BJ (cell line): ENCODE results near the gene GLYAT. TPM values are rescaled to one million over a fixed set of nuclear protein-coding genes. Genes with fewer than 3 reads are reported as not detected.

ENCODE experiments used
- CTCF ChIA-PET: fragments of 350-600 bp; formaldehyde crosslinking; extraction: SDS; loops from one replicate; lab custom pipeline; 2021; ENCODE audit warnings: antibody characterized with exemption, inconsistent platforms; lab: Yijun Ruan, JAX
- POLR2A ChIA-PET: fragments of 300-600 bp; sonication (Branson Sonifier 250); formaldehyde crosslinking; extraction: SDS; loops from one replicate; lab custom pipeline; 2021; ENCODE audit warnings: antibody characterized with exemption; lab: Charles Lee
- DNase-seq: peaks from one replicate; pipeline ENCODE4 v3.0.0-alpha.2; 2011; ENCODE audit warnings: low read depth
- H3K27me3 ChIP-seq: 2 replicates; pipeline ENCODE4 v1.6.0; 2011; ENCODE audit warnings: low read length; ENCODE audit not compliant: control insufficient read depth, insufficient read depth
- H3K36me3 ChIP-seq: 2 replicates; pipeline ENCODE4 v1.5.1; 2011; ENCODE audit warnings: low read length; ENCODE audit not compliant: control insufficient read depth, insufficient read depth
- H3K4me3 ChIP-seq: 2 replicates; pipeline ENCODE4 v1.5.1; 2011; ENCODE audit warnings: low read depth, mild to moderate bottlenecking, control low read depth, low read length
- polyA plus RNA-seq: library from polyadenylated mRNA; depleted of rRNA; stranded (reverse); fragments of >200 nt; gene quantifications from 2 replicates; pipeline ENCODE4 v1.2.3, GENCODE V29; 2011
- TF ChIP-seq, protein P1 (sequence below): IDR thresholded peaks from 2 replicates; pipeline ENCODE4 v1.5.1; 2011; ENCODE audit warnings: low read depth, mild to moderate bottlenecking, control low read depth, inconsistent platforms, low read length, moderate library complexity; ENCODE audit not compliant: insufficient read depth

The GLYAT gene
- polyA plus RNA-seq, 1 experiment, result not detected

DNA sequence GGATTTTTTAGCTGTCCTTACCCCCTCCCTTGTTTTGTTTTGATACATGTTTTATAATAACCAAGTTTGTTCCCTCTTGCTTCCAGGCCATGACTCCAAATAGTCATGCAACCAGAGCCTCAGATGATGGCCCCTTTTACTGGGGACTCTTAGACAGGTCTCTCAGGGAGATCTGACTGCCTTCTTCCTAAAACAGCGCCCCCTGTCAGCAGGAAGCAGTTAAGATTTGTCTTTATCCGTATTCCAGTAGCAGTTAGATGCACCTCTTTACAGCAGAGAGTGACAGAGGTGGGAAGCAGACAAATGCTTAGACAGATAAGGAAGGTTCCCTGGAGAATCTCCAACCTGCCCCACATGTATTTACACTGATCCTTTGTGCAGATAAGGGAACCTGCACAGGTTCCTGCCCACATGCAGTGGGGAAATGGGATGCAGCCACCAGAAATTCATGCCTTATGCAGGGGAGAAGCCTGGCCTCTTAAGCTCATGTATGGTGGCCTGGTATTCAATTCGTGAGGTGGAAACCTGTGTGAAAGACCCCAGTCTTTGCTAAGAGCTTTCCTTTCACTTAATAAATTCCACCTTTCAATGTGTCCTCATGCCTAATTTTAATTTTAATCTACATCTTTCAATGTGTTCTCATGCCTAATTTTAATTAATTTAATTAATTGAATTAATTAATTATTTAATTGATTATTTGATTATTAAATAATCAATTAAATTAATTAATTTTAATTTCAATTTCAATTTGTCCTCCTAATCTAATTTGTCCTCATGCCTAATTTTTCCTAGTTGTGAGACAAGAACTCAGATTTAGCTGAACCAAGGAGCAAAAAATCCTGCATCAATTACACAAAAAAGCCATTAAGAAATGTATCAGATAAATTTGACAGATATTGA is 11.5 kb upstream of the GLYAT start:
- DNase-seq, result no peak
- Histone ChIP-seq H3K4me3 (no peak overlapping the region), H3K36me3 (no peaks in the 10 kb centered on the region), H3K27me3 (no peaks in the 10 kb centered on the region)
- POLR2A ChIA-PET, result no interaction called here
- TF ChIP-seq, protein P1, sequence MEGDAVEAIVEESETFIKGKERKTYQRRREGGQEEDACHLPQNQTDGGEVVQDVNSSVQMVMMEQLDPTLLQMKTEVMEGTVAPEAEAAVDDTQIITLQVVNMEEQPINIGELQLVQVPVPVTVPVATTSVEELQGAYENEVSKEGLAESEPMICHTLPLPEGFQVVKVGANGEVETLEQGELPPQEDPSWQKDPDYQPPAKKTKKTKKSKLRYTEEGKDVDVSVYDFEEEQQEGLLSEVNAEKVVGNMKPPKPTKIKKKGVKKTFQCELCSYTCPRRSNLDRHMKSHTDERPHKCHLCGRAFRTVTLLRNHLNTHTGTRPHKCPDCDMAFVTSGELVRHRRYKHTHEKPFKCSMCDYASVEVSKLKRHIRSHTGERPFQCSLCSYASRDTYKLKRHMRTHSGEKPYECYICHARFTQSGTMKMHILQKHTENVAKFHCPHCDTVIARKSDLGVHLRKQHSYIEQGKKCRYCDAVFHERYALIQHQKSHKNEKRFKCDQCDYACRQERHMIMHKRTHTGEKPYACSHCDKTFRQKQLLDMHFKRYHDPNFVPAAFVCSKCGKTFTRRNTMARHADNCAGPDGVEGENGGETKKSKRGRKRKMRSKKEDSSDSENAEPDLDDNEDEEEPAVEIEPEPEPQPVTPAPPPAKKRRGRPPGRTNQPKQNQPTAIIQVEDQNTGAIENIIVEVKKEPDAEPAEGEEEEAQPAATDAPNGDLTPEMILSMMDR, result no peak
- CTCF ChIA-PET, result no interaction called here

DNA sequence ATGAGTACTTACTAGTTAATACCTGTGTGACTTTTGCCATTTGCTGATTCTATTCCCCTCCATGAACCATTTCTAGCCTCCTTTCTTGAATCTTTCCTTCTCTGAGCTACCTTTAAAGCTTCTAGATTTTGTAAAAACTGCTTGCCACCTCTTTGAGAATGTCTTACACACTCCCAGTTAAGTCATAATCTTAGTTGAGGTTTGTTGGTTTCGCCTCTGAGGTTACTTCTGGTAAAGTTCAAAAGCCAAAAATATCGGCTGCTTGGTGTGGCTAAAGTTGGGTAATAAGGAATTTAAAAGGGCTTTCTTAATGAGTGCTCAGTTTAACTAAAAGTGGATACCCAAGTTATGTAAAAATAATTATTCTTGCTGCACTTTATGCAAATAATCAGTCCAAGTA is 10.4 kb upstream of the GLYAT start:
- TF ChIP-seq, protein P1, result no peak
- CTCF ChIA-PET, result no interaction called here
- H3K4me3 ChIP-seq, result no peak overlapping the region
- no peaks in the 10 kb centered on the region for H3K36me3 ChIP-seq
- no peaks in the 10 kb centered on the region for H3K27me3 ChIP-seq
- DNase-seq, result no peak
- POLR2A ChIA-PET, result no interaction called here

DNA sequence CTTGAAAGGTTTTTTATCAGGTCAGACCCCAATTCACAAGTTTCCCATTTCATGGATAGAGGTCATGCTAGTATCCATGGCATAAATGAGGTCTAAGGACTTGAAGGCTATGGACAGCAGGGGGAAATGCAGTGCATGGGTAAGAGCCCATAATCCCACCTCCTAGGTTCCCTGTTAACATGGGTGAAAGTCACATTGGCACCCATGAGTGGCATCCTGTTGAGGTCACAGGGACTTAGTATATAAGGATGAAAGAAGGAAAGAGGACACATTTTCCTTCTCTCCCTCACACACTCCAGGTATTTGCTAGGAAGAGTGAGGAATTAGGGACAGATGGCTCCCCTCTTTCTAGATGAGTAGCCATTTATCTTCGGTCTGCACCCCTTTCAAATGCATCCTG is 9.4 kb upstream of the GLYAT start:
- CTCF ChIA-PET, result no interaction called here
- POLR2A ChIA-PET, result no interaction called here
- DNase-seq, result no peak

DNA sequence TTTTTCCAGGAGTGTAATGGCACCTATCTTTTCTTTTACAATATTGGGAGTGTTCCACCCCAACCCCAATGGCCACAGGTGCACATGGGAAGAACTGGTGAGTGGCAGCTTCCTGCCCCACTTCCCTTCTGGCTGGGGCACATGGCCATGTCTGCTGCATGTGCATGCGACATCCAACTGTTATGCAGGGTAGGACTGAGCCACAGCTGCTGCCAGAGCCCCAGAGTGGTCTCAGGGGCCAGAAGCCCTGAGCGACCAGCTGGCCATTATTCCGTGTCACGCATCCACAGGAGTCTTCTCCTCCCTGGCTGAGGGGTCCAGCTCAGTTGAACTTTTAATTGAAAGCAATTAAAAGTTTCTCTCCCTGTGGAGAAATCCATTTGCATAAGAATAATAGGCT is 8.7 kb upstream of the GLYAT start:
- POLR2A ChIA-PET, result no interaction called here

More for the DNA sequence above, 9.4 kb upstream of the GLYAT start:
- no peaks in the 10 kb centered on the region for H3K36me3 ChIP-seq
- no peak overlapping the region for H3K4me3 ChIP-seq
- H3K27me3 ChIP-seq, result no peaks in the 10 kb centered on the region
- TF ChIP-seq, protein P1, result no peak

More for the DNA sequence above, 8.7 kb upstream of the GLYAT start:
- TF ChIP-seq, protein P1, result no peak
- no peak for DNase-seq
- Histone ChIP-seq H3K36me3 (no peaks in the 10 kb centered on the region), H3K27me3 (no peaks in the 10 kb centered on the region), H3K4me3 (no peak overlapping the region)
- CTCF ChIA-PET, result interaction anchor here (0.6 to 1.0 kb wide), 2 partner anchors 9 to 48 kb away, joined by 3 to 6 read pairs; no protein-coding TSS in a partner anchor
